K562 (cell line): ENCODE measurements around the gene TMEM141. TPM values are rescaled to one million over a fixed set of nuclear protein-coding genes. Genes with fewer than 3 reads are reported as not detected.
"Not testable (repeated sequence)": the region's sequence is repeated elsewhere in the genome, so short reads cannot be mapped to it uniquely, and the experiment has no call there.

ENCODE experiments used
- BHLHE40 ChIP-seq: IDR thresholded peaks from 2 replicates; pipeline ENCODE4 v1.6.1; 2011; ENCODE audit warnings: low read length, improper control_type of control experiment
- CBFA2T2 ChIP-seq: fragments of 450-650 bp; conservative IDR thresholded peaks from 2 replicates; pipeline ENCODE4 v1.6.1; 2017; ENCODE audit warnings: mild to moderate bottlenecking
- CREB1 ChIP-seq, 2 experiments: sonication (generic) in 1 of 2; formaldehyde crosslinking in 1 of 2; IDR thresholded peaks; 2 replicates each; pipeline versions ENCODE4 v1.6.1 to v1.8.0; 2012 to 2022; ENCODE audit warnings: inconsistent platforms in 1 of 2, mild to moderate bottlenecking in 1 of 2, missing genetic modification reagents in 1 of 2, moderate library complexity in 1 of 2
- CREM ChIP-seq: IDR thresholded peaks from 2 replicates; pipeline ENCODE4 v1.6.1; 2014; ENCODE audit warnings: antibody characterized with exemption, low read depth
- RAD51 ChIP-seq: fragments of 450-650 bp; IDR thresholded peaks from 2 replicates; pipeline ENCODE4 v1.7.1; 2016; ENCODE audit warnings: low read depth, mild to moderate bottlenecking, borderline replicate concordance
- SMARCA4 ChIP-seq: fragments of 450-650 bp; IDR thresholded peaks from 2 replicates; pipeline ENCODE4 v1.6.1; 2016
- ZEB2 ChIP-seq: fragments of 450-650 bp; IDR thresholded peaks from 2 replicates; pipeline ENCODE4 v1.6.1; 2016
- ZFX ChIP-seq: sonication (generic); formaldehyde crosslinking; IDR thresholded peaks from 2 replicates; pipeline ENCODE4 v1.8.0; 2022; ENCODE audit warnings: mild to moderate bottlenecking, missing genetic modification reagents, moderate library complexity
- polyA plus RNA-seq, 8 experiments: library from polyadenylated mRNA; depleted of rRNA in 4 of 8; stranded (reverse) in 5 of 8; unstranded in 3 of 8; fragments of >200 nt; fragmentation: Nextera tagmentation in 2 of 8; fragmentation: Illumina TruSeq in 1 of 8; extraction: Ambion mirVana in 2 of 8; extraction: Trizol in 1 of 8; gene quantifications; 2 replicates each; pipeline versions ENCODE4 v1.2.1 to v1.2.3, GENCODE V29; 2011 to 2014; ENCODE audit warnings: inconsistent platforms in 1 of 8, missing spikeins in 1 of 8
- total RNA-seq, 7 experiments: library from RNA; depleted of rRNA in 6 of 7; stranded (reverse); fragments of >200 nt in 6 of 7; fragmentation: Illumina TruSeq in 2 of 7; extraction: Trizol in 2 of 7; gene quantifications; 2 replicates each; pipeline versions ENCODE4 v1.2.1 to v1.2.3, GENCODE V29; 2011 to 2021; ENCODE audit warnings: low replicate concordance in 1 of 7
- TF ChIP-seq, protein P1 (sequence below), 3 experiments: IDR thresholded peaks in 2 of 3; conservative IDR thresholded peaks in 1 of 3; 2 replicates each; pipeline ENCODE4 v1.5.1; 2011 to 2012; ENCODE audit warnings: low read length in 3 of 3, mild to moderate bottlenecking in 3 of 3, control low read depth in 2 of 3, improper control_type of control experiment in 1 of 3, inconsistent platforms in 1 of 3, low read depth in 1 of 3, mixed read lengths in 1 of 3, moderate library complexity in 1 of 3; ENCODE audit not compliant: insufficient read depth in 2 of 3
- TF ChIP-seq, protein P2 (sequence below): fragments of 450-650 bp; formaldehyde crosslinking; IDR thresholded peaks from 2 replicates; pipeline ENCODE4 v1.4.0; 2020; ENCODE audit warnings: mild to moderate bottlenecking, mixed read lengths
- TF ChIP-seq, protein P3 (sequence below), 2 experiments: fragments of 450-650 bp; conservative IDR thresholded peaks; 2 replicates each; pipeline ENCODE4 v1.6.1; 2017; ENCODE audit warnings: mild to moderate bottlenecking in 2 of 2, moderate library complexity in 2 of 2
- TF ChIP-seq, protein P4 (sequence below): fragments of 450-650 bp; IDR thresholded peaks from 2 replicates; pipeline ENCODE4 v1.6.1; 2016
- TF ChIP-seq, protein P5 (sequence below): sonication (generic); formaldehyde crosslinking; IDR thresholded peaks from 2 replicates; pipeline ENCODE4 v1.5.0; 2020; ENCODE audit warnings: missing genetic modification reagents

The TMEM141 gene
- total and polyA plus RNA-seq, 9 of the 15 experiments (the other 6 are each of a cell fraction or from before 2014, with no cell fraction given), result 21.5 to 123 (median 74.8) TPM

DNA sequence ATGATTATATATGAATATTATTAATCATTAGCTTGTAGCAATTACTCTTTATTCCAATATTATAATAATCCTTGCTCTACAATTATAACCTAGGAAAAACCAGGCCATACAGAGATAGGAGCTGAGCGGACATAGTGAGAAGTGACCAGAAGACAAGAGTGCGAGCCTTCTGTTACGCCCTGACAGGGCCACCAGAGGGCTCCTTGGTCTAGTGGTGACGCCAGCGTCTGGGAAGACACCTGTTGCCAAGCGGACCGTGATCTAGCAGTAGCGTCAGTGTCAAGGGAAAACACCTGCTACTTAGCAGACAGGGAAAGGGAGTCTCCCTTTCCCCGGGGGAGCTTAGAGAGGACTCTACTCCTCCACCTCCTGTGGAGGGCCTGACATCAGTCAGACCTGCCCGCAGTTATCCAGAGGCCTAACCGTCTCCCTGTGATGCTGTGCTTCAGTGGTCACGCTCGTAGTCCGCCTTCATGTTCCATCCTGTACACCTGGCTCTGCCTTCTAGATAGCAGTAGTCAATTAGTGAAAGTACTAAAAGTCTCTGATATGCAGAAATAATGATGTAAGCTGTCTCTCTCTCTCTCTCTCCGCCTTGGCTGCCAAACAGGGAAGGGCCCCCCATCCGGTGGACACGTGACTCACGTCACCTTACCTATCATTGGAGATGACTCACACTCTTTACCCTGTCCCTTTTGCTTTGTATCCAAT is 24.6 kb upstream of the TMEM141 start (continued):
- TF ChIP-seq, protein P1, sequence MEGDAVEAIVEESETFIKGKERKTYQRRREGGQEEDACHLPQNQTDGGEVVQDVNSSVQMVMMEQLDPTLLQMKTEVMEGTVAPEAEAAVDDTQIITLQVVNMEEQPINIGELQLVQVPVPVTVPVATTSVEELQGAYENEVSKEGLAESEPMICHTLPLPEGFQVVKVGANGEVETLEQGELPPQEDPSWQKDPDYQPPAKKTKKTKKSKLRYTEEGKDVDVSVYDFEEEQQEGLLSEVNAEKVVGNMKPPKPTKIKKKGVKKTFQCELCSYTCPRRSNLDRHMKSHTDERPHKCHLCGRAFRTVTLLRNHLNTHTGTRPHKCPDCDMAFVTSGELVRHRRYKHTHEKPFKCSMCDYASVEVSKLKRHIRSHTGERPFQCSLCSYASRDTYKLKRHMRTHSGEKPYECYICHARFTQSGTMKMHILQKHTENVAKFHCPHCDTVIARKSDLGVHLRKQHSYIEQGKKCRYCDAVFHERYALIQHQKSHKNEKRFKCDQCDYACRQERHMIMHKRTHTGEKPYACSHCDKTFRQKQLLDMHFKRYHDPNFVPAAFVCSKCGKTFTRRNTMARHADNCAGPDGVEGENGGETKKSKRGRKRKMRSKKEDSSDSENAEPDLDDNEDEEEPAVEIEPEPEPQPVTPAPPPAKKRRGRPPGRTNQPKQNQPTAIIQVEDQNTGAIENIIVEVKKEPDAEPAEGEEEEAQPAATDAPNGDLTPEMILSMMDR (IDR thresholded peaks at IDR 0.05 in 2 of 3, conservative IDR thresholded peaks at IDR 0.05 in 1 of 3; ENCODE audit: insufficient read depth in 2 of 3, low read depth in 1 of 3, low read length in 3 of 3), result peak in 1 of 3 experiments; percentile 19; a peak in 1 of 6 replicates
- TF ChIP-seq CBFA2T2 (peak; percentile 47), SMARCA4 (peak; percentile 18; the same call in 1 of the 2 replicates), BHLHE40 (peak; percentile 63; the same call in 1 of the 2 replicates), RAD51 (peak; percentile 88), CREB1 (CRISPR knock-in tag; IDR thresholded peaks at IDR 0.05) (0 out of 2 replicates have a peak, but pooled peaks have one; percentile 18), CREM (0 out of 2 replicates have a peak, but pooled peaks have one; percentile 34), ZFX (CRISPR knock-in tag) (peak; percentile 36; the same call in 1 of the 2 replicates), ZEB2 (peak; percentile 74; the same call in 1 of the 2 replicates)
- TF ChIP-seq, protein P2, sequence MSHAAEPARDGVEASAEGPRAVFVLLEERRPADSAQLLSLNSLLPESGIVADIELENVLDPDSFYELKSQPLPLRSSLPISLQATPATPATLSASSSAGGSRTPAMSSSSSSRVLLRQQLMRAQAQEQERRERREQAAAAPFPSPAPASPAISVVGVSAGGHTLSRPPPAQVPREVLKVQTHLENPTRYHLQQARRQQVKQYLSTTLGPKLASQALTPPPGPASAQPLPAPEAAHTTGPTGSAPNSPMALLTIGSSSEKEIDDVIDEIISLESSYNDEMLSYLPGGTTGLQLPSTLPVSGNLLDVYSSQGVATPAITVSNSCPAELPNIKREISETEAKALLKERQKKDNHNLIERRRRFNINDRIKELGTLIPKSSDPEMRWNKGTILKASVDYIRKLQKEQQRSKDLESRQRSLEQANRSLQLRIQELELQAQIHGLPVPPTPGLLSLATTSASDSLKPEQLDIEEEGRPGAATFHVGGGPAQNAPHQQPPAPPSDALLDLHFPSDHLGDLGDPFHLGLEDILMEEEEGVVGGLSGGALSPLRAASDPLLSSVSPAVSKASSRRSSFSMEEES (CRISPR knock-in tag), result peak; percentile 72
- TF ChIP-seq, protein P3, sequence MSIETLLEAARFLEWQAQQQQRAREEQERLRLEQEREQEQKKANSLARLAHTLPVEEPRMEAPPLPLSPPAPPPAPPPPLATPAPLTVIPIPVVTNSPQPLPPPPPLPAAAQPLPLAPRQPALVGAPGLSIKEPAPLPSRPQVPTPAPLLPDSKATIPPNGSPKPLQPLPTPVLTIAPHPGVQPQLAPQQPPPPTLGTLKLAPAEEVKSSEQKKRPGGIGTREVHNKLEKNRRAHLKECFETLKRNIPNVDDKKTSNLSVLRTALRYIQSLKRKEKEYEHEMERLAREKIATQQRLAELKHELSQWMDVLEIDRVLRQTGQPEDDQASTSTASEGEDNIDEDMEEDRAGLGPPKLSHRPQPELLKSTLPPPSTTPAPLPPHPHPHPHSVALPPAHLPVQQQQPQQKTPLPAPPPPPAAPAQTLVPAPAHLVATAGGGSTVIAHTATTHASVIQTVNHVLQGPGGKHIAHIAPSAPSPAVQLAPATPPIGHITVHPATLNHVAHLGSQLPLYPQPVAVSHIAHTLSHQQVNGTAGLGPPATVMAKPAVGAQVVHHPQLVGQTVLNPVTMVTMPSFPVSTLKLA (conservative IDR thresholded peaks at IDR 0.05), result 0 out of 4 replicates have a peak, but pooled peaks of 1 of the 2 experiments have one; percentile 30
- TF ChIP-seq CREB1 (IDR thresholded peaks at IDR 0.05), result not testable (repeated sequence)
- TF ChIP-seq, protein P4, sequence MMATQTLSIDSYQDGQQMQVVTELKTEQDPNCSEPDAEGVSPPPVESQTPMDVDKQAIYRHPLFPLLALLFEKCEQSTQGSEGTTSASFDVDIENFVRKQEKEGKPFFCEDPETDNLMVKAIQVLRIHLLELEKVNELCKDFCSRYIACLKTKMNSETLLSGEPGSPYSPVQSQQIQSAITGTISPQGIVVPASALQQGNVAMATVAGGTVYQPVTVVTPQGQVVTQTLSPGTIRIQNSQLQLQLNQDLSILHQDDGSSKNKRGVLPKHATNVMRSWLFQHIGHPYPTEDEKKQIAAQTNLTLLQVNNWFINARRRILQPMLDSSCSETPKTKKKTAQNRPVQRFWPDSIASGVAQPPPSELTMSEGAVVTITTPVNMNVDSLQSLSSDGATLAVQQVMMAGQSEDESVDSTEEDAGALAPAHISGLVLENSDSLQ, result peak; percentile 51; the same call in 1 of the 2 replicates
- TF ChIP-seq, protein P5, sequence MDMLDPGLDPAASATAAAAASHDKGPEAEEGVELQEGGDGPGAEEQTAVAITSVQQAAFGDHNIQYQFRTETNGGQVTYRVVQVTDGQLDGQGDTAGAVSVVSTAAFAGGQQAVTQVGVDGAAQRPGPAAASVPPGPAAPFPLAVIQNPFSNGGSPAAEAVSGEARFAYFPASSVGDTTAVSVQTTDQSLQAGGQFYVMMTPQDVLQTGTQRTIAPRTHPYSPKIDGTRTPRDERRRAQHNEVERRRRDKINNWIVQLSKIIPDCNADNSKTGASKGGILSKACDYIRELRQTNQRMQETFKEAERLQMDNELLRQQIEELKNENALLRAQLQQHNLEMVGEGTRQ (CRISPR knock-in tag), result peak; percentile 81
